Activated T-helper 1 cell treated with anti-CD3 and anti-CD28 coated beads, Interleukin-12 subunit alpha, Interleukin-12 subunit beta, Interleukin-2, Interleukin-4 antibody, amounts not matched to agents 30 ng/mL and 10 ng/mL and 1 ng/mL, durations not matched to agents 14 hours and 24 hours and 36 hours (primary cell): ENCODE measurements around the gene OCA2. TPM values are rescaled to one million over a fixed set of nuclear protein-coding genes. Genes with fewer than 3 reads are reported as not detected.

Source experiments
- DNase-seq: peaks from one replicate; pipeline ENCODE4 v3.0.0; 2021; ENCODE audit warnings: low spot score
- H3K27ac Mint-ChIP-seq: one replicate; pipeline ENCODE4 v1.8.0; 2021; ENCODE audit warnings: mild to moderate bottlenecking, mixed read lengths
- H3K27me3 Mint-ChIP-seq: one replicate; pipeline ENCODE4 v1.8.0; 2022; ENCODE audit warnings: mild to moderate bottlenecking, moderate library complexity, mixed read lengths; ENCODE audit not compliant: insufficient read depth
- H3K36me3 Mint-ChIP-seq: one replicate; pipeline ENCODE4 v1.8.0; 2021; ENCODE audit warnings: low read depth, mixed read lengths
- H3K4me1 Mint-ChIP-seq: one replicate; pipeline ENCODE4 v1.8.0; 2021; ENCODE audit warnings: low read depth, mixed read lengths
- H3K4me3 Mint-ChIP-seq: one replicate; pipeline ENCODE4 v1.8.0; 2021; ENCODE audit warnings: mild to moderate bottlenecking, moderate library complexity, mixed read lengths
- H3K9me3 Mint-ChIP-seq: one replicate; pipeline ENCODE4 v1.8.0; 2021; ENCODE audit warnings: mixed read lengths
- intact Hi-C: fragments of 100-400 bp; cut with micrococcal nuclease; formaldehyde crosslinking; loops from one replicate; pipeline ENCODE4 v1.15.1; 2024
- total RNA-seq: library from RNA; stranded (reverse); gene quantifications from 2 replicates; pipeline ENCODE4 v1.2.3, GENCODE V29; 2022

Gene OCA2
- total RNA-seq, 1 donor from 2014 or later: not detected

- Mint-ChIP-seq H3K36me3 (peaks cover 14% of the 10 kb centered on the region), H3K27me3 (peaks cover 25% of the 10 kb centered on the region), H3K9me3 (no peaks in the 10 kb centered on the region), H3K27ac (no peak overlapping the region), H3K4me3 (peak overlapping the region; percentile 80), H3K4me1 (peaks cover 7% of the 10 kb centered on the region)
- intact Hi-C loops: no loop called here
- DNase-seq: no peak
These were observed 8.2 kb upstream of the OCA2 start for GRCh38 chr15:28107111-28107903.

- Mint-ChIP-seq H3K27ac (no peak overlapping the region), H3K9me3 (no peaks in the 10 kb centered on the region), H3K4me3 (peak overlapping the region; percentile 68), H3K27me3 (peaks cover 25% of the 10 kb centered on the region), H3K4me1 (peaks cover 7% of the 10 kb centered on the region), H3K36me3 (peaks cover 6% of the 10 kb centered on the region)
- DNase-seq: no peak
- intact Hi-C loops: no loop called here
These were observed 7.4 kb upstream of the OCA2 start for GRCh38 chr15:28106294-28107110.

GRCh38 chr15:28105793-28106192 lies 6.7 kb upstream of the OCA2 start:
- Mint-ChIP-seq H3K4me1 (peaks cover 7% of the 10 kb centered on the region), H3K27me3 (peaks cover 25% of the 10 kb centered on the region), H3K4me3 (peak overlapping the region; percentile 68), H3K36me3 (peaks cover 2% of the 10 kb centered on the region), H3K9me3 (no peaks in the 10 kb centered on the region), H3K27ac (no peak overlapping the region)
- intact Hi-C loops: no loop called here
- DNase-seq: no peak

- H3K4me3 Mint-ChIP-seq: peak overlapping the region; percentile 68
These were observed 6.2 kb upstream of the OCA2 start for GRCh38 chr15:28105224-28105791.

GRCh38 chr15:28104326-28104725 lies 5.2 kb upstream of the OCA2 start:
- H3K9me3 Mint-ChIP-seq: no peaks in the 10 kb centered on the region
- peaks cover 36% of the 10 kb centered on the region for H3K27me3 Mint-ChIP-seq
- H3K4me3 Mint-ChIP-seq: no peak overlapping the region
- peaks cover 16% of the 10 kb centered on the region for H3K4me1 Mint-ChIP-seq
- no peak for DNase-seq
- H3K27ac Mint-ChIP-seq: no peak overlapping the region
- peaks cover 3% of the 10 kb centered on the region for H3K36me3 Mint-ChIP-seq
- intact Hi-C loops: no loop called here

More at GRCh38 chr15:28105224-28105791, 6.2 kb upstream of the OCA2 start:
- peaks cover 2% of the 10 kb centered on the region for H3K36me3 Mint-ChIP-seq
- no peak overlapping the region for H3K27ac Mint-ChIP-seq
- peaks cover 8% of the 10 kb centered on the region for H3K4me1 Mint-ChIP-seq
- no peaks in the 10 kb centered on the region for H3K9me3 Mint-ChIP-seq
- DNase-seq: no peak
- intact Hi-C loops: no loop called here
- peaks cover 27% of the 10 kb centered on the region for H3K27me3 Mint-ChIP-seq

GRCh38 chr15:28103831-28104230 lies 4.7 kb upstream of the OCA2 start:
- intact Hi-C loops: no loop called here
- Mint-ChIP-seq H3K9me3 (no peaks in the 10 kb centered on the region), H3K27ac (no peak overlapping the region), H3K4me3 (no peak overlapping the region), H3K27me3 (peaks cover 38% of the 10 kb centered on the region), H3K4me1 (peaks cover 16% of the 10 kb centered on the region), H3K36me3 (peaks cover 3% of the 10 kb centered on the region)
- DNase-seq: no peak

- peaks cover 3% of the 10 kb centered on the region for H3K36me3 Mint-ChIP-seq
- H3K4me3 Mint-ChIP-seq: no peak overlapping the region
- peaks cover 28% of the 10 kb centered on the region for H3K4me1 Mint-ChIP-seq
- no peak overlapping the region for H3K27ac Mint-ChIP-seq
- H3K9me3 Mint-ChIP-seq: no peaks in the 10 kb centered on the region
- peaks cover 43% of the 10 kb centered on the region for H3K27me3 Mint-ChIP-seq
- intact Hi-C loops: no loop called here
- no peak for DNase-seq
These were observed 2.9 kb upstream of the OCA2 start for GRCh38 chr15:28101983-28102441.

GRCh38 chr15:28101201-28101600 lies 2.1 kb upstream of the OCA2 start:
- intact Hi-C loops: no loop called here
- DNase-seq: no peak
- Mint-ChIP-seq H3K9me3 (no peaks in the 10 kb centered on the region), H3K27me3 (peaks cover 44% of the 10 kb centered on the region), H3K27ac (no peak overlapping the region), H3K4me1 (peaks cover 29% of the 10 kb centered on the region), H3K4me3 (no peak overlapping the region), H3K36me3 (peaks cover 3% of the 10 kb centered on the region)

GRCh38 chr15:28100516-28101195 lies 1.5 kb upstream of the OCA2 start:
- intact Hi-C loops: no loop called here
- H3K4me1 Mint-ChIP-seq: peaks cover 29% of the 10 kb centered on the region
- H3K27ac Mint-ChIP-seq: no peak overlapping the region
- no peak for DNase-seq
- no peaks in the 10 kb centered on the region for H3K9me3 Mint-ChIP-seq
- peaks cover 3% of the 10 kb centered on the region for H3K36me3 Mint-ChIP-seq
- peaks cover 46% of the 10 kb centered on the region for H3K27me3 Mint-ChIP-seq
- no peak overlapping the region for H3K4me3 Mint-ChIP-seq

GRCh38 chr15:28099555-28100140 lies 533 bp upstream of the OCA2 start:
- intact Hi-C loops: no loop called here
- DNase-seq: no peak
- Mint-ChIP-seq H3K27ac (no peak overlapping the region), H3K4me1 (peaks cover 32% of the 10 kb centered on the region), H3K36me3 (peaks cover 3% of the 10 kb centered on the region), H3K27me3 (peaks cover 50% of the 10 kb centered on the region), H3K4me3 (no peak overlapping the region), H3K9me3 (no peaks in the 10 kb centered on the region)

- H3K4me3 Mint-ChIP-seq: no peak overlapping the region
- DNase-seq: no peak
- no peaks in the 10 kb centered on the region for H3K9me3 Mint-ChIP-seq
- no peak overlapping the region for H3K27ac Mint-ChIP-seq
- H3K27me3 Mint-ChIP-seq: peaks cover 50% of the 10 kb centered on the region
- intact Hi-C loops: no loop called here
- H3K4me1 Mint-ChIP-seq: peaks cover 32% of the 10 kb centered on the region
- peaks cover 3% of the 10 kb centered on the region for H3K36me3 Mint-ChIP-seq
These were observed 752 bp downstream of the OCA2 start for GRCh38 chr15:28098360-28098765.

- intact Hi-C loops: no loop called here
- DNase-seq: no peak
- Mint-ChIP-seq H3K9me3 (no peaks in the 10 kb centered on the region), H3K4me3 (peak overlapping the region; percentile 68), H3K27me3 (peaks cover 55% of the 10 kb centered on the region), H3K27ac (no peak overlapping the region), H3K36me3 (peaks cover 1% of the 10 kb centered on the region), H3K4me1 (peaks cover 32% of the 10 kb centered on the region)
These were observed 1.3 kb downstream of the OCA2 start for GRCh38 chr15:28097656-28098359.
